ENCODE data around the gene SMC1B. TPM values are rescaled to one million over a fixed set of nuclear protein-coding genes. Genes with fewer than 3 reads are reported as not detected.
A peak's percentile ranks its signal among the peaks of the same experiment; 100 is the strongest.

The SMC1B gene
- polyA plus RNA-seq, 4 donors = 0.04 to 0.35 TPM; not detected in 2

- Histone ChIP-seq H3K27ac (ENCODE audit: low read depth in 1 of 3, low read length in 2 of 3) (peak overlapping the region in 2 of 3 donors; percentile 64 to 85), H3K4me3 (ENCODE audit: low read depth in 1 of 3, low read length in 3 of 3) (peak overlapping the region; percentile 72 to 92 (median 86)), H3K4me1 (ENCODE audit: control insufficient read depth in 3 of 3, insufficient read depth in 2 of 3, low read depth in 1 of 3, low read length in 2 of 3) (peaks cover 0 to 45% (median 6%) of the 10 kb centered on the region in 3 donors), H3K9me3 (ENCODE audit: control insufficient read depth in 2 of 2, insufficient read depth in 1 of 2, low read depth in 1 of 2, low read length in 1 of 2) (no peaks in the 10 kb centered on the region), H3K36me3 (ENCODE audit: control insufficient read depth in 3 of 3, insufficient read depth in 2 of 3, low read depth in 1 of 3, low read length in 3 of 3) (peaks cover 0 to 11% (median 0%) of the 10 kb centered on the region in 3 donors), H3K27me3 (ENCODE audit: control insufficient read depth in 3 of 3, insufficient read depth in 3 of 3, low read length in 3 of 3) (no peaks in the 10 kb centered on the region)
- WGBS, 3 donors = 3 to 5% (median 4%) methylated on average over 32 to 33 of the region's 33 CpGs
- FAIRE-seq (no peak), DNase-seq (peak in 1 of 2 donors; percentile 52)
Observed at GRCh38 chr22:45310331-45310976, 102.9 kb downstream of the SMC1B start.

GRCh38 chr22:45309422-45310227, 103.8 kb downstream of the SMC1B start, which contains the start of gene FAM118A:
TSS of gene FAM118A (plus strand) at chr22:45309934. CDS start at chr22:45322380, 12,446 bp downstream.
- Histone ChIP-seq H3K36me3 (ENCODE audit: control insufficient read depth in 3 of 3, insufficient read depth in 2 of 3, low read depth in 1 of 3, low read length in 3 of 3) (peaks cover 0 to 11% (median 0%) of the 10 kb centered on the region in 3 donors), H3K4me1 (ENCODE audit: control insufficient read depth in 3 of 3, insufficient read depth in 2 of 3, low read depth in 1 of 3, low read length in 2 of 3) (peaks cover 0 to 49% (median 6%) of the 10 kb centered on the region in 3 donors), H3K4me3 (ENCODE audit: low read depth in 1 of 3, low read length in 3 of 3) (peak within 1 kb of the TSS; percentile 72 to 92 (median 86)), H3K27me3 (ENCODE audit: control insufficient read depth in 3 of 3, insufficient read depth in 3 of 3, low read length in 3 of 3) (no peaks in the 10 kb centered on the region), H3K27ac (ENCODE audit: low read depth in 1 of 3, low read length in 2 of 3) (peak within 1 kb of the TSS; percentile 65 to 93 (median 87)), H3K9me3 (ENCODE audit: control insufficient read depth in 2 of 2, insufficient read depth in 1 of 2, low read depth in 1 of 2, low read length in 1 of 2) (no peaks in the 10 kb centered on the region)
- DNase-seq = peak; percentile 95 to 98
- 1% methylated on average over 35 to 95 of the region's 95 CpGs for WGBS, 3 donors
- no peak for FAIRE-seq

DNA sequence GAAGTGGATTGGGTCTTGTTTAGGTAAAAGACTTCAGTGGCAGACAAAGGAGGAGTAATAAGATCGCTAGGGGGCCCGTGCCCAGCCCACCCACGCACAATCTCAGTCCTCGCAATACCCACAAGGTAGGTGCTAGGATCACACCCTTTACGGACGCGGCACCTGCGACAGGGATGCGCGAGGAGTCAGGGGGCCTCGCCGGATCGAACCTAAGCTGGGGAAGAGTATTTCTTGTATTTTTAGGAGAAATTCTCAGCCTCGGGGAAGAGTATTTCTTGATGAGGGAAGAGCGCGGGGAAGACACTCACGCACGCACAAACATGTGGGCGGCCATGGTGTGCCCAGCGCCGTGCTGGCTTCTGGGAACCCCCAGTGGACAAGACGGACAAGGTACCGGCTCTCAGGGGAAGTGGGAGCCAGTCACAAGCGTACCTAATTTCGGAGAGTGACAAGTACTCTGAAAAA, 104.4 kb downstream of the SMC1B start:
- peaks cover 0 to 43% (median 6%) of the 10 kb centered on the region in 3 donors for H3K4me1 ChIP-seq (ENCODE audit: control insufficient read depth in 3 of 3, insufficient read depth in 2 of 3, low read depth in 1 of 3, low read length in 2 of 3)
- DNase-seq (no peak), FAIRE-seq (no peak)
- H3K27ac ChIP-seq (ENCODE audit: low read depth in 1 of 3, low read length in 2 of 3) = peak overlapping the region; percentile 17 to 93 (median 87)
- no peaks in the 10 kb centered on the region for H3K9me3 ChIP-seq (ENCODE audit: control insufficient read depth in 2 of 2, insufficient read depth in 1 of 2, low read depth in 1 of 2, low read length in 1 of 2)
- H3K27me3 ChIP-seq (ENCODE audit: control insufficient read depth in 3 of 3, insufficient read depth in 3 of 3, low read length in 3 of 3) = no peaks in the 10 kb centered on the region
- peaks cover 0 to 11% (median 0%) of the 10 kb centered on the region in 3 donors for H3K36me3 ChIP-seq (ENCODE audit: control insufficient read depth in 3 of 3, insufficient read depth in 2 of 3, low read depth in 1 of 3, low read length in 3 of 3)
- peak overlapping the region; percentile 9 to 54 (median 9) for H3K4me3 ChIP-seq (ENCODE audit: low read depth in 1 of 3, low read length in 3 of 3)
- WGBS, 3 donors = 49 to 59% (median 58%) methylated on average over 25 of the region's 25 CpGs

DNA sequence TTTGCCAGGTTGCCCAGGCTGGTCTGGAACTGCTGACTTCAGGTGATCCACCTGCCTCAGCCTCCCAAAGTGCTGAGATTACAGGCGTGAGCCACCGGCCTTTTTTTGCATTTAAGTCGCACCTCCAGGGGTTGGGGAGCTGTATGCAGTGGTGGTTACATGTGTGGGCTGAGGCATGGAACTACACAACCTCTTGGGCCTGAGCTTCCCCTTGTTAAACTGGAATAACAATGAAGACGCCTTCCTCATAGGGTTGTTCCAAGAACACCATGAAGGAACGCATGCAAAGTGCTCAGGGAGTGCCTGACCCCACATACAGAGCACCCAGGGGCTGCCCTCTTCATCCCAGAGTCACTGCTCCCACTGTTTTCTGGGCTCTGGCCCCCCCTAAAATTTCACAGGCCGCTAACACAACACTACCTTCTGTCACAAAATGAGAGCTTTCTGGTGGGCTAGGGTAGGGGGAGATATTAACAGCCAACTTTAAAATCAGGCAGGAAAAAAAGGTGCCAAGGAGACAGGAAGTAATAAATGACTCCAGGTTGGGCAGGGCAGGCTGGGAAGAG, 104.9 kb downstream of the SMC1B start:
- peaks cover 0 to 38% (median 6%) of the 10 kb centered on the region in 3 donors for H3K4me1 ChIP-seq (ENCODE audit: control insufficient read depth in 3 of 3, insufficient read depth in 2 of 3, low read depth in 1 of 3, low read length in 2 of 3)
- DNase-seq = peak; percentile 52 to 59
- FAIRE-seq = no peak
- no peaks in the 10 kb centered on the region for H3K27me3 ChIP-seq (ENCODE audit: control insufficient read depth in 3 of 3, insufficient read depth in 3 of 3, low read length in 3 of 3)
- H3K36me3 ChIP-seq (ENCODE audit: control insufficient read depth in 3 of 3, insufficient read depth in 2 of 3, low read depth in 1 of 3, low read length in 3 of 3) = peaks cover 0 to 11% (median 0%) of the 10 kb centered on the region in 3 donors
- H3K9me3 ChIP-seq (ENCODE audit: control insufficient read depth in 2 of 2, insufficient read depth in 1 of 2, low read depth in 1 of 2, low read length in 1 of 2) = no peaks in the 10 kb centered on the region
- 85 to 89% (median 85%) methylated on average over 6 of the region's 6 CpGs for WGBS, 3 donors
- peak overlapping the region in 2 of 3 donors; percentile 87 to 93 for H3K27ac ChIP-seq (ENCODE audit: low read depth in 1 of 3, low read length in 2 of 3)
- peak overlapping the region in 1 of 3 donors; percentile 54 for H3K4me3 ChIP-seq (ENCODE audit: low read depth in 1 of 3, low read length in 3 of 3)

GRCh38 chr22:45306139-45306538, 107.3 kb downstream of the SMC1B start:
- Histone ChIP-seq H3K27ac (ENCODE audit: low read depth in 1 of 3, low read length in 2 of 3) (peak overlapping the region in 1 of 3 donors; percentile 62), H3K9me3 (ENCODE audit: control insufficient read depth in 2 of 2, insufficient read depth in 1 of 2, low read depth in 1 of 2, low read length in 1 of 2) (no peaks in the 10 kb centered on the region), H3K36me3 (ENCODE audit: control insufficient read depth in 3 of 3, insufficient read depth in 2 of 3, low read depth in 1 of 3, low read length in 3 of 3) (no peaks in the 10 kb centered on the region), H3K4me1 (ENCODE audit: control insufficient read depth in 3 of 3, insufficient read depth in 2 of 3, low read depth in 1 of 3, low read length in 2 of 3) (peaks cover 0 to 35% (median 2%) of the 10 kb centered on the region in 3 donors), H3K27me3 (ENCODE audit: control insufficient read depth in 3 of 3, insufficient read depth in 3 of 3, low read length in 3 of 3) (no peaks in the 10 kb centered on the region), H3K4me3 (ENCODE audit: low read depth in 1 of 3, low read length in 3 of 3) (no peak overlapping the region)
- 92 to 95% (median 93%) methylated on average over 9 of the region's 9 CpGs for WGBS, 3 donors
- DNase-seq (no peak), FAIRE-seq (no peak)

- H3K4me1 ChIP-seq (ENCODE audit: control insufficient read depth in 3 of 3, insufficient read depth in 2 of 3, low read depth in 1 of 3, low read length in 2 of 3) = peaks cover 0 to 35% (median 0%) of the 10 kb centered on the region in 3 donors
- no peak overlapping the region for H3K4me3 ChIP-seq (ENCODE audit: low read depth in 1 of 3, low read length in 3 of 3)
- H3K36me3 ChIP-seq (ENCODE audit: control insufficient read depth in 3 of 3, insufficient read depth in 2 of 3, low read depth in 1 of 3, low read length in 3 of 3) = no peaks in the 10 kb centered on the region
- H3K27me3 ChIP-seq (ENCODE audit: control insufficient read depth in 3 of 3, insufficient read depth in 3 of 3, low read length in 3 of 3) = no peaks in the 10 kb centered on the region
- DNase-seq (peak; percentile 75 to 87), FAIRE-seq (no peak)
- 56 to 72% (median 69%) methylated on average over 6 of the region's 6 CpGs for WGBS, 3 donors
- H3K27ac ChIP-seq (ENCODE audit: low read depth in 1 of 3, low read length in 2 of 3) = peak overlapping the region in 1 of 3 donors; percentile 62
- H3K9me3 ChIP-seq (ENCODE audit: control insufficient read depth in 2 of 2, insufficient read depth in 1 of 2, low read depth in 1 of 2, low read length in 1 of 2) = no peaks in the 10 kb centered on the region
Observed at GRCh38 chr22:45305456-45306075, 107.8 kb downstream of the SMC1B start.

DNA sequence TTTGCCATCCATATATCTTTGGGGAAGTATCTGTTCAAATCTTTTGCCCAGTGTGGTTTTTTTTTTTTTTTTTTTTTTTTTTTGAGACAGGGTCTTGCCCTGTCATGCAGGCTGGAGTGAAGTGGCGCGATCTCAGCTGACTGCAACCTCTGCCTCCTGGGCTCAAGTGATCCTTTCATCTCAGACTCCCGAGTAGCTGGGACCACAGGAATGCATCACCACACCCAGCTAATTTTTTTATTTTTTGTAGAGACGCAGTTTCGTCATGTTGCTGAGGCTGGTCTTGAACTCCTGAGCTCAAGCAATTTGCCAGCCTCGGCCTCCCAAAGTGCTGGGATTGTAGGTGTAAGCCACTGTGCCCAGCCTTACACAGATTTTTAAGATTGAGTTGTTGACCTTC, 108.4 kb downstream of the SMC1B start:
- Histone ChIP-seq H3K36me3 (ENCODE audit: control insufficient read depth in 3 of 3, insufficient read depth in 2 of 3, low read depth in 1 of 3, low read length in 3 of 3) (no peaks in the 10 kb centered on the region), H3K27me3 (ENCODE audit: control insufficient read depth in 3 of 3, insufficient read depth in 3 of 3, low read length in 3 of 3) (no peaks in the 10 kb centered on the region), H3K9me3 (ENCODE audit: control insufficient read depth in 2 of 2, insufficient read depth in 1 of 2, low read depth in 1 of 2, low read length in 1 of 2) (no peaks in the 10 kb centered on the region), H3K4me1 (ENCODE audit: control insufficient read depth in 3 of 3, insufficient read depth in 2 of 3, low read depth in 1 of 3, low read length in 2 of 3) (peaks cover 0 to 35% (median 0%) of the 10 kb centered on the region in 3 donors), H3K27ac (ENCODE audit: low read depth in 1 of 3, low read length in 2 of 3) (peak overlapping the region in 1 of 3 donors; percentile 62), H3K4me3 (ENCODE audit: low read depth in 1 of 3, low read length in 3 of 3) (no peak overlapping the region)
- DNase-seq (no peak), FAIRE-seq (no peak)
- WGBS, 3 donors = 85 to 87% (median 85%) methylated on average over 6 of the region's 6 CpGs

DNA sequence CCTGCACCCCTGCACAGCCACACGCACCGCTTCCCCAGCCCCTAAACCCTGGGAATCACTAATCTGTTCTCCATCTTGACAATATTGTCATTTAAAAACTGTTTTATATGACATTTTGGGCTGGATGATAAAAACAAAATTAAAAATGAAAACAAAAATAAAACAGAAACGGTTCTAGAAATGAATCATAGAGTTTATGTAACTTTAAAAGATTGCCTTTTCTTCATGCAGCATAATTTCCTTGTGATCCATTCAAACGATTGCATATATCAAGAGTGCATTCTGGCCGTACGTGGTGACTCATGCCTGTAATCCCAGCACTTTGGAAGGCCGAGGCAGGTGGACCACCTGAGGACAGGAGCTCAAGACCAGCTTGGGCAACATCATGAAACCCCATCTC, 110.2 kb downstream of the SMC1B start:
- WGBS, 3 donors = 35 to 59% (median 38%) methylated on average over 7 of the region's 7 CpGs
- Histone ChIP-seq H3K36me3 (ENCODE audit: control insufficient read depth in 3 of 3, insufficient read depth in 2 of 3, low read depth in 1 of 3, low read length in 3 of 3) (no peaks in the 10 kb centered on the region), H3K27me3 (ENCODE audit: control insufficient read depth in 3 of 3, insufficient read depth in 3 of 3, low read length in 3 of 3) (no peaks in the 10 kb centered on the region), H3K9me3 (ENCODE audit: control insufficient read depth in 2 of 2, insufficient read depth in 1 of 2, low read depth in 1 of 2, low read length in 1 of 2) (no peaks in the 10 kb centered on the region), H3K27ac (ENCODE audit: low read depth in 1 of 3, low read length in 2 of 3) (no peak overlapping the region), H3K4me3 (ENCODE audit: low read depth in 1 of 3, low read length in 3 of 3) (no peak overlapping the region), H3K4me1 (ENCODE audit: control insufficient read depth in 3 of 3, insufficient read depth in 2 of 3, low read depth in 1 of 3, low read length in 2 of 3) (peaks cover 0 to 23% (median 0%) of the 10 kb centered on the region in 3 donors)
- no peak for FAIRE-seq
- DNase-seq = no peak

All from small intestine (tissue), 7 donors.